NCI-H1694 treated with DMSO at 0.1 percent for 48 hours (cell line): Measurements from ENCODE around the gene CRIP2.

ENCODE experiments used
- DNase-seq: peaks from one replicate; lab custom pipeline; 2025; lab: John Stamatoyannopoulos, UW

CRIP2 gene

DNA sequence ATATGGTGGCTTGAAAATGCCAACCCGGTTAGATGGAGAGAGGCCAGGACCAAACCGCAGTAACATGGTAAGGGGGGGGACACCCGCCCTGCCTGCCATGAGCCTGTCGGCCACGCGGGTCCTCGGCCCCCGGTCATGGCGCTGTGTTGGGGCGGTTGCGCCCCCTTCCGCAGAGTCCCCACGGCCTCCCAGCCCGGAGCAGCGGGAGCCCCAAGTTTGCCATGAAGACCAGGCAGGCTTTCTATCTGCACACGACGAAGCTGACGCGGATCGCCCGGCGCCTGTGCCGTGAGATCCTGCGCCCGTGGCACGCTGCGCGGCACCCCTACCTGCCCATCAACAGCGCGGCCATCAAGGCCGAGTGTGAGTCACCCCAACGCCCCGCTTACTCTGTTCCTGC lies 10.1 kb upstream of the CRIP2 start:
- no peak for DNase-seq

DNA sequence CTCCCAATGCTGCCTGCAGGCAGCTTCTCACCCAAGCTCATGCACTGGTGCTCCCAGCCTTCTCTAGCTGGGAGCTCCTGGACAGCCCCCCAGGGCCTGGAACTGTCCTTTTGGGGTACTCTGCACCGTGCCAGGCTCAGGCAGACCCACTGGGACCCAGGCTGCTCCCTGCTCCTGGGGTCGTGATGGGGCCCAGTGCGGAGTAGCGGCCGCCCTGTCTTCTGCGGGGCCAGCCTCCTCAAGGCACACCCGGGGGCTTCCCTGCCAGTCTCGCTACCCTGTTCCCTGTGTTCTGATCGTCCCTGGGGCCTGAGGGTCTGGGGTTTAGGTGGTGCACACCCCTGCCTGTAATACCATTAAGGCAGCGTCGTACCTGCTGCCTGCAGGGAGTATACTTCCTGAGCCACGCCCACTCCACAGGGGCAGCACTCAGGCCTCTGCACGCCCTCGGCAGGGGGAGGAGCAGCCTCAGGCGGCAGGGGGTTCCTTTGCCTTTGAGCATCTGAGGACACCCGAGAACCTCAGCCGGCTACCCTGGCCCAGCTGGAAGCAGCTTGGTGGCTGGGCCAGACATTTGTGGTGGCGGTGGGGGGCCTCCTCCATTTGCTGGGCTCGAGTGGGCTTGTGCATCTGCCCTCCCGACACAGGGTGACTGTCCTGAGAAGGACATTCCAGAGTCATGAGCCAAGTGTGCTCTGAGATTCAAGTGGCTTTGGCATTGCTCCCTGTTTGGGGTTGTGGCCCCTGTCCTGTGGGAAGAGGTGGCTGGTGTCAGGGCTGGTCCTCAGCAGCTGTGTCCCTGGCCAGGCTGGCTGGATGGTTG lies 9.2 kb upstream of the CRIP2 start:
- DNase-seq = no peak

DNA sequence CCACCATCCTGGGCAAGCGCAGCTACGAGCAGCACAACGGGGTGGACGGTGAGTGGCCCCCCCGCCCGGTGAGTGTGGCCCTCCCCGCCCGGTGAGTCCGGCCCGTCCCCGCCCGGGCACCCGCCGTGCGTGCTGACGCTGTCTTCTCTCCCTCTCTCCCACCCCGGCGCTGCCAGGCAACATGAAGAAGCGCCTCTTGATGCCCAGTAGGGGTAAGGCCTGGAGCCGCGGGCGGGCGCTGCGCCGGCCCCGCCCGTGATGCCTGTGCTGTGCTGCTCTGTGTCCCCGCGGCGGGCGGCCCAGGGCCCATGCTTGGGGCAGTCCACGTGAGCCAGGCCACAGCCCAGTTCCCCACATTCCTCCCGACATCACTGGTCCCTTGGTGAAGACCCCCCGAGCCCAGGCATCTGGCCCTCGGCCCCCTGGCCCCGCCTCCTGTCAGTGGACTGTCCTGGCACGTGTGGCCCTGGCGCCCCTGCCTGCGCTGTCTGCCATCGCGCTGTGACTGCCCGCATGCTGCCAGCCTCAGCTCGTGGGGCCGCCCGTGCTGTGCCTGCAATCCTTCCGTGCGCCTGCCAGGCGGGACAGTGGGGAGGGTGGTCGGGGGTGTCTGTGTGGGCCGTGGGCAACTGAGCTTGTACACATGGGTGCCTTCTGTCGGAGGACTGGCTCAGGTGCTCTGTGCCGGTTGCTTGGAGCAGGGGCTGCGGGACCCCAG lies 7.9 kb upstream of the CRIP2 start:
- no peak for DNase-seq

DNA sequence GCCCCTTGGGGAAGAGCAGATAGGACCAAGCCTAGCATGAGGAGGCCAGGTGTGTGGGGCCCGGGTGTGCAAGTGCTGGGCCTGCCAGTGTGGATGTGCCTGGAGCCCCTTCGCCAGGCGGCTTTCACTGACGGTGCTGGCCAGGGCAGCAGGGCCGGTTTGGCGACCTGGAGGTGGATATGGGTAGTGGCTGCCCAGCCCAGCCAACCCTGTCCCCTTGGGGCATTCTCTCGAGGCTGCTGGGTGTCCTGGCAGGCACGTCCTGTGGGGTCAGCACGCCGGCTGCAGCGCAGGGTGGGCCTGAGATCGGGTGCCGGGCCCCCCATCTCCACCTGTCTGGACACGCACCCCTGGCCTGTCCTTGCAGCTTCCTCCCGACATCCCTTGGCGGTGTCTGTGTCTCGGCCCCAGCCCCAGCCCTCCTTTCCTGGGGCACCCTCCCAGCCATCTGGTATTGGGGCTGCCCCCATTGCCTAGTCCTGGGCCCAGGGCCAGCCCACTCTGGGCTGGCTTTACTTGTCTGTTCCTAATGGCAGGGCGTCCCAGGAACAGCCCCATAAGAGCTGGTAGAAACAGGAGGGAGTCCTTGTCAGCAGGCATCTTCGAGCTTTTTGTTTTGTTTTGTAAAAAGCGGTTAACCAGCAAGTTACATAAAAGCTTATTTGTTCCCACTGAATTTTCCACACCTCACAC lies 7.2 kb upstream of the CRIP2 start:
- peak; percentile 63 for DNase-seq

DNA sequence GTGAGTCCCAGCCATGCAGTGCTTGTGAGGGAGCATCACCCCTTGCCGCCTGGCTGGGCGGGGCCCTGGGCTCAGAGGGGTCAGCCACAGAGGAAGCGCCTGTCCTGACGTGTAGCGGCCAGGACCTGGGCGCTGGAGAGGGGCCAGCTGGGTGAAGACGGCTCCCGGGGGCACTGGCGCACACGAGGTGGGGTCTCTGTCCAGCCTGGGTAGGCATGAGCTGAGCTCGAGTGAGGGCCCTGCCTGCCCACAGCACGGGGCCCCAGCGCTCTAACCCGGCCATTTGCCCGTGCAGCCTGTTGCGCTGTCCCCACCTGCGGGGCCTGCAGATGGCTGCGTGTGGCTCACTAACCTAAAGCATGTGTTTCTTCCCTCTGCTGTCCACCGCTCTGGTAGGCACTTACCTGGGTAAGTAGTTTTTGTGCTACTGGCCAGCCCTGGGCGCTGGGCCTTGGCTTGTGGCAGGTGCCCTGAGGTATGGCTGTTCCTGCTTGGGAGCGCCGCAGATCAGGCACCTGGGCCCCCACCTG lies 6.6 kb upstream of the CRIP2 start:
- DNase-seq = no peak

DNA sequence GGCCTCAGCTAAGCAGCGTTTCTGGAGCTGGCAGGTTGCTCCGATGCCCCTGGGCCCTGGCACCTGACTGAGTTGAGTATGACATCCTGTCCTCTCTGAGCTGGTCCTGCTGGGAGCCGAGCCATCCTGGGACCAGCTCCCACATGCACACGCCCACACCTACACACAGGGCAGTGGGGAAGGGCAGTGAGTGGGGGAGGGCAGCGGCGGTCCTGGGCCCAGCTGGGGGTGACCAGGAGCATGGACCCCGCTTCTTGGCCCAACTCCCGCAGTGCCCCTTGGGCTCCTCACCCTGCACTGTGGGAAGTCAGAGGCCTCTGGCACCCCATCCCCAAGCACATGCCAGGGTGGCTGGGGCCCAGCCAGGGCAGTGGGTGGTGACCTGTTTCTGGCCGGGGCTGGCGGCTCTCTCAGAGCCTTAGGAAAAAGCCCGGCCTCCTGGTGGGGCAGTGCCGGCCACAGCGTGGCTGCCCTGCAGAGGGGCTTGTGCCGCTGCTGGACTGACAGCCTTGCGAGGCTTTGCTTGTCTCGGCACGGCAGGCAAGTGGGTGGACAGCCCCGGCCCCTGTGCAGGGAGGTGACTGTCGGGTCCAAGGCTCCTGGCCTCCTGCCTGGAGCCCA lies 5.9 kb upstream of the CRIP2 start:
- DNase-seq = no peak

DNA sequence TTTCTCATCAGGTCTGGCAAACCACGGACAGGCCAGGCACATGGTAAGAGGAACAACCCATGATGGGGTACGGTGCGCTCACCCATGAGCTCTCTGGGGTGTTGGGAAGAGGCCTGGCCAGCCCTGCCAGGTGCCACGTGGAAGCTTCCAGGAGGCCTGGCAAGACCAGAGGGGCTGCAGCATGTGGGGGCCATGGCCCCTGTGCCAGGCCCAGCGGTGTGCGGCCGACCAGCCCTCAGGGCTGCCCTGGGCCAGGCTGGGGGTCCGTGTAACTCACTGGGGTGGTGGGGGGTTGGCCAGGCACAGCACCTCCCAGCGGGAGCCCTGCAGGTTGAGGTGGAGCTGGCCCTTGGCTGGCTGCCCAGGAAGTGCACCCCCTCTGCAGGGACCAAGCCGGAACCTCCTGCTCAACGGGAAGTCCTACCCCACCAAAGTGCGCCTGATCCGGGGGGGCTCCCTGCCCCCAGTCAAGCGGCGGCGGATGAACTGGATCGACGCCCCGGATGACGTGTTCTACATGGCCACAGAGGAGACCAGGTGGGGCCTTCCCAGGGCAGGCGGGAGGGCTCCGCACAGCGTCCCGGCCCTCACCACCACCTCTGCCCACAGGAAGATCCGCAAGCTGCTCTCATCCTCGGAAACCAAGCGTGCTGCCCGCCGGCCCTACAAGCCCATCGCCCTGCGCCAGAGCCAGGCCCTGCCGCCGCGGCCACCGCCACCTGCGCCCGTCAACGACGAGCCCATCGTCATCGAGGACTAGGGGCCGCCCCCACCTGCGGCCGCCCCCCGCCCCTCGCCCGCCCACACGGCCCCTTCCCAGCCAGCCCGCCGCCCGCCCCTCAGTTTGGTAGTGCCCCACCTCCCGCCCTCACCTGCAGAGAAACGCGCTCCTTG lies 4.9 kb upstream of the CRIP2 start:
- DNase-seq = no peak

DNA sequence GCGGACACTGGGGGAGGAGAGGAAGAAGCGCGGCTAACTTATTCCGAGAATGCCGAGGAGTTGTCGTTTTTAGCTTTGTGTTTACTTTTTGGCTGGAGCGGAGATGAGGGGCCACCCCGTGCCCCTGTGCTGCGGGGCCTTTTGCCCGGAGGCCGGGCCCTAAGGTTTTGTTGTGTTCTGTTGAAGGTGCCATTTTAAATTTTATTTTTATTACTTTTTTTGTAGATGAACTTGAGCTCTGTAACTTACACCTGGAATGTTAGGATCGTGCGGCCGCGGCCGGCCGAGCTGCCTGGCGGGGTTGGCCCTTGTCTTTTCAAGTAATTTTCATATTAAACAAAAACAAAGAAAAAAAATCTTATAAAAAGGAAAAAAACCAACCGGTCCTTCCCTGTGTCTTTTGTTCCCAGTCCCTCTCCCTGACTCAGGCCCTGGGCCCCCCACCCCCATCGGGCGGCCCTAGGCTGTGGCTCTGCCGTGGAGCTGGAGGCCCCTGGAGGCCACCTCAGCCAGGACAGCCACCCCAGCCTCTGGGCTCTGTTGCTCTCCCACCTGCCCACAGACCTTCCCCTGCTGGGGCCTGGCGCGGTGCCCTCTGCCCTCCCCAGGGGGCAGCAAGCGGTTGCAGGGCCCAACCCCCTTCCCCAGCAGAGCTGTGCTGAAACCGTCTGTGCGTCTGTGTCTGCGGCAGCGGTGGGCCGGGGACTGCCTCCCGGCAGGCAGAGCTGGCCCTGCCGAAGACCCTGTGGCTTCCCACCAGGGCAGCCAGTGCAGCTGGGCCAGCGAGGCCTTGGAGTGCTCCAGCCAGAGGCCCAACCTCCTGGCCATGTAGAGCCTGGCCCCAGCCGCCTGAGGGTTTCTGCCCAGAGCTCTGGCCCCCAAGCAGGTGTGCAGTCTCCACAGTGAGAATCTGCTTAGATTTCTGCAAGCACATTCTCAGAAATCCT lies 4.0 kb upstream of the CRIP2 start:
- DNase-seq = peak; percentile 61

DNA sequence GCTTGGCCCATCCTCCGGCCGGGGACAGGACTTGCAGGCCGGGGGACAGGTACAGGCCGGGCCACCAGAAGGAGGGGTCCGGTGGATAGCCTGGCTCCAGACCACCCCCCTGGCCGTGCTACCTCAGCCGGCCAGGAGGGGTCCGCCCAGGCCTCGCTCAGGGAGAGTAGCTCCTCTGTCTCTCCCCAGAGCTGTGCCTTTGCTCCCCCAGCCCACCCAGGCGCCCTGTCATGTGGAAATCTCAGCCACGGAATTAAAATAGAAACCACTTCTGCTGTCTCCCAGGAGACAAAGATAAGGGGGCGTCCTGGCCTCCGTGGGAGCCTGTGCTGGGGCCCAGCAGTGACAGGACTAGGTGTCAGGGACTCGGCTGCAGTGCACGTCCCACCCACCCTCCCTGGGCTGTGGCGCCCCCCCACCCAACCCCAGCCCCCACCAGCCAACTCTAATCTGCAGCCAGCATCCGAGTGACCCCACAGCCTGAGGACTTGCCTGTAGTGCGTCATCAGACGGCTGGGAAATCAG lies 3.3 kb upstream of the CRIP2 start:
- DNase-seq = no peak

DNA sequence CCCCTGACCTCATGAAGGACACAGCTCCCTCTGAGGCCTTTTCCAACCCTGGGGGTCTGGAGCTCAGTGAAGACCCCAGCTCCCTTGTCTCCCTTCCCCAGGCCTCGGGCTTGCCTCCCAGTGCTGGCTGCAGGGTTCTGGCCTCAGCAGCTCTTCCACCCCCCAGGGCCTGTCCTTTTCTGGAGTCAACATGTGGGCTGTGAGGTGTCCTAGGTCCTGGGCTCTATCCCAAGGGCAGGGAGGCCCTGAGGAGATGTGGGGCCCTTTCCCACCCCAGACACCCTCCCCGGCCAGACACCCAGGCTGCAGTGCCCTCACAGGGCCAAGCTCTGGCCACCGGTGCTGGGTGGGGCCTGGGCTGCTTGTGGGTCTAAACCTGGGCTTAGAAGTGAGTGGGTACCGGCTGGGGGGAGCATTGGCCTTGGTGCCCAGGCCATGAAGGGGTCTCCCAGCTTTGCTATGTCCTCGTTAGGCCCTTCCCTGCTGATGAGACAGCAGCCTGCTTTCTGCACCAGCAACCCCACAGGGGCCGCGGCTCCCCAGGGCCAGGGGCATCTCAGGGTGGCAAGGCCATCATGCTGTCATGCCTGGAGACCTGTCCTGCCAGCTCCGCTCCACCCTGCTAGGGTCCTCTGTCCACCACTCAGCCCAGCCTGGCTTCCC lies 2.7 kb upstream of the CRIP2 start:
- DNase-seq = no peak

DNA sequence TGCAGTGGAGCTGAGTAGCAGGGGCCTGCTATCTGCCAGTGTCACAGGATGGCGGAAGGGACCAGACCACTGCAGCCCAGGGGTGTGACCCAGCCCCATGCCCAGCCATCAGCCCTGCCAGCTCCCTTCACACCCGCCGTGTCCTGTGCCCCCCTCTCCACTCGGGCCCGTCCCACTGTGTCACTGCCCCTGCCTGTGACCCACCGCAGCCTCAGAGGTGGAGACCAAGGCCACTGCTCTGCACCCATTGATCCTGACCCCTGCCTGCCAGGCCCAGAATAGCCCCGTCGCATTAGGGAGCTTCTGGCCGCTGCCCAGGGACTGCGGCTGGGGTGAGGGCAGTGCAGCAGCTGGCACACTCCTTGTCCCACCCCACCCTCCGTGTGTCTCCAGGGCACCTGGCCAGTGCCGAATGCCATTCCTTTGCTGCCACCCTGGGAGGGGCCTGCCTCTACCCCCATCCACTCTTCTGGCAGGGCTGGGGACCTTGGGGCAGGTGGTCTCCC lies 2.1 kb upstream of the CRIP2 start:
- DNase-seq = no peak

DNA sequence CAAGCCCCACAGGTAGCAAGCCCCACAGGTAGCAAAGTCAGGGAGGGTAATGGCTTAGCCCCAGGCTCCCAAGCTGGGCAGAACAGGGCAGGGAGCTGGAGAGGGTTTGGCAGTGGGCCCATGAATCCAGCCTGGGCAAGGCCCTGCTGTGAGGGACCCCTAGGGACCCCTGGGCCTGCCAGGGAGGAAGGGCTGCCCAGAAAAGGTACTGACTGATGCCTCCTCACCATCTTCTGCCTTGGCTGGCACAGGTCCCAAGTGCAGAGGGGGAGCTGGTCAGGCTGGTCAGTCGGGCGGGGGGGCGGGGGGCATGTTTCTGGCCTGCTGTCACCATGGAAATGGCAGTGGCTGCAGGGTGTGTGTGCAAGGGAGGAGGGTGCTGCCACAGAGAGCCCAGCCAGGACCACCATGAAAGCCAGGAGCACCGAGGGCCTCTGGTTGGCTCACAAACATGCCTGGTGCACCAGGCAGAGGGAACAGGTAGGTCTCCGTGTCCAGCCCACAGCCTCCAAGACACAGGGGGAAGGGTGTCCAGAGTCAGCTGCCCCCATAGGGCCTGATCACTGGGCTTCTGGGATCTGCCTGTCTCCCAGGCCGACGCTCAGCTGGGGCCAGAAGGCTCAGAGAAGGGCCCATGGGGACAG lies 1.5 kb upstream of the CRIP2 start:
- DNase-seq = peak; percentile 47

DNA sequence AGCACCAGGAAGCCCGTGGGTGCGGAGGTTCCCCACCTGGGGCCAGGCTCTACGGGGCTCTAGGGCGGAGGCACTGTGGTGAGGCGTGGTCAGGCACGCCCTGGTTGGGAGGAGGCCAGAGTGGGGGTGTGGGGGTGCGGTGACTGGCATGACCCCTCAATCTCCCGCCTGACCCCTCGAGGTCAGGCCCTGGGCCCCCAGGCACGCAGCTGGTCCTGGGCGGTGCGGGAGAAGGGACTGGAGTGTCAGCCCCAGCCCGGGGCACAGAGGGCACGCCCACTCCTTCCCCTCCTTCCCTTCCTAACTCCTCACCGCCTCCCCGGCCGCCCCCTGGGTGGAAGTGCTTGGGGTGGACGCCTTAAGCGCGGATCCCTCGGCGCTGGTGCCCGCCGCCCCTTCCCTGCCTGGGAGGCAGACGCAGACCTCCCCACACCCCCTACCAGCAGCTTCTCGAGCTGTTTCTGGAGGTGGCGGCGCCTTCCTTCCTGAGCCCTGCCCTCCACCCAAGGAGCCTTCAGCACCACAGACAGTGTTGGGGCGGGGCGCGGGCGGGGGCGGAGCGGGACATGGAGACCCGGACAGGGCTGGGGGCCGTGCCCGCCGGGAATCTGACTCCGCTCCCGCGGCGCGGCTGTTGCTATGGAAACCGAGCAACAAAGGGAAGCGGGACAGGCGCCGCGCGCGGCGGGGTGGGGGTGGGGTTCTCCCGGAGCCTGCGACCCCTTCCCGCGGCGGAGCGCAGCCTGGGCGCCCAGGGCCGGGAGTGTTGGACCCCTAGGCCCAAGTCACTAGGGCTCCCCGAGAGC lies 741 bp upstream of the CRIP2 start:
- DNase-seq = peak; percentile 57

DNA sequence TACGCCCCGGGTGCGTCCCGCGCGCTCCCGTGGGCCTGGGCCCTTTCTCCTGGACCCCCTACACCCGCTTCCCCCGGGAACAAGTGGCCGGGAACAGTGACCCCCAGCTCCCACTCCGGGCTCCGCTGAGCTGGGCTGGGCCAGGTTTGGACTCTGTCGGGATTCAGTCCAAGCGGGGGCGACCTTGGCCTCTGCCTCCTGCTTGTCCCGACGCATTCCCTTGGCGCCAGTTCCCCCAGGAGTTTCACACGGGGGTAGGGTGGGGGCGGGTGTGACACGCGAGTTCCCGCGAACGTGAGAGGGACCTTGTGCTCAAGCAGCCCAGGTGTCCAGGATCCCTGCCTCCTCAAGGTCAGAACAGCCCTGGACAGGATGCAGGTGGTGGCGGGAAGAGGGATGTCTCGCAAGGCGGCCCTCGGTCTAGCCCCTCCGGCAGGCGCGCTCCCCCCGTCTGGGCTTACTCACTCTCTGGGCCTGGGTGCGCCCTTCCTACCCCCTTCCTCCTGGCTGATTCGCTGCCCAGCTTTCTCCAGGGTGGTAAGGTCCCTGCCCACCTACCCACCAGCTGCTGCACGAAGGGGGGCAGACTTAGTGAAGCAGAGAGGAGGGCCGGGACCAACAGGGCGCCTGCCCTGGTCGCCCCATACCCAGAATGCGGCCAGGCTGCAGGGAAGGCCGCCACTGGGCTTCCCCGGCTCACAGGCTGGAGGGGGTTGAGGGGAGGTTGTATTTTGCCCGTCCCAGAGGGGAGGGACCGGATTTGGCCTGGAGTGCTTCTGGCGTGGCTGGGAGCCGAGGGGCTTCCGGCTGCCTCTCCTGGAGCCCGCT lies 862 bp downstream of the CRIP2 start:
- DNase-seq = no peak

DNA sequence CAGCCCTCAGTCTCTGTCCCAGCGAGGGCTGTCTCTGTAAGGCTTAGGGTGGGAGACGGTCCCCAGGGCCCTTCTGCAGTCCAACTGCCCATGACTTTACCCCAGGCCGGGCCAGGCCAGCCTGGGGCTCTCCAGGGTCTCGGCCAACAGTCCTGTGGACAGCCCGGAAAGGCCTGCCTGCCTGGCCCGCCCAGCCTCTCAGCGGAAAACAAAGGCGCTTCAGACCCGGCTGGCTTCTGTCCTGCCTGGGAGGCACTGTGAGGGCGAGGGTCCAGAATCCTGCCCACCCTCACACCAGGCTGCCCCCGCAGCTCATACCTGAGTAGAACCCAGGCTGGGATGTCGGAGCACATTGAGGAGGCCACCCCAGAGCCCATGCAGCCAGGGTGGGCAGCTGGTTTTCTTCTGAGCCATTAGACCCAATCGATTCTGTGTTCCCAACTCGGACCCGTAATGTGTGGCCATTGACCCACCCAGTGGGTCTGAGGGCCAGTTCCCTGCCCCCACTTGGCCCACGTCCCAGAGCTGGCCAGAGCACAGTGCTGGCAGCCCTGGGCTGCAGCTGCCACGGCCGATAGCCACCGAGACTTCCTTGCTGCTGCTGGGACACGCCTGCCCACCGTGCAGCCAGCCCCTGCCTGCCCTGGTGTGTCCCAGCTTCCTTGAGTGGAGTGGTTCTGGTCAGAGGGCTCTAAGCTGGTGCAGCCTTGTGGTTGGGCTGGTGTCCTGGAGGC lies 1.6 kb downstream of the CRIP2 start:
- DNase-seq = no peak
